Stomach smooth muscle (tissue), 2 donors: Measurements from ENCODE around the gene BNC2.

Experiments used
- H3K27ac ChIP-seq: one replicate; pipeline ENCODE4 v1.7.0; 2013; ENCODE audit warnings: mild to moderate bottlenecking, low read length, inconsistent platforms
- H3K27me3 ChIP-seq, 2 donors: one replicate each; pipeline ENCODE4 v1.7.0; 2013; ENCODE audit warnings: low read length in 2 of 2; ENCODE audit not compliant: insufficient read depth in 2 of 2, control insufficient read depth in 1 of 2
- H3K36me3 ChIP-seq, 2 donors: one replicate each; pipeline ENCODE4 v1.7.0; 2013; ENCODE audit warnings: low read length in 2 of 2; ENCODE audit not compliant: control insufficient read depth in 2 of 2, insufficient read depth in 2 of 2
- H3K4me1 ChIP-seq: one replicate; pipeline ENCODE4 v1.7.0; 2013; ENCODE audit warnings: low read length; ENCODE audit not compliant: control insufficient read depth, insufficient read depth
- H3K4me3 ChIP-seq, 2 donors: one replicate each; pipeline ENCODE4 v1.7.0; 2013; ENCODE audit warnings: low read length in 2 of 2
- H3K9ac ChIP-seq, 2 donors: one replicate each; pipeline ENCODE4 v1.7.0; 2013; ENCODE audit warnings: low read length in 2 of 2, mild to moderate bottlenecking in 1 of 2
- H3K9me3 ChIP-seq, 2 donors: one replicate each; pipeline ENCODE4 v1.7.0; 2013; ENCODE audit warnings: low read length in 2 of 2; ENCODE audit not compliant: control insufficient read depth in 2 of 2
- donor health status: healthy.
- donor health status: Pancreatic carcinoma.

Gene BNC2

GRCh38 chr9:16755467-16756160 lies 114.9 kb downstream of the BNC2 start:
- no peaks in the 10 kb centered on the region for H3K27me3 ChIP-seq
- H3K36me3 ChIP-seq, result no peaks in the 10 kb centered on the region
- H3K9ac ChIP-seq, result no peak overlapping the region
- no peak overlapping the region for H3K27ac ChIP-seq
- no peaks in the 10 kb centered on the region for H3K4me1 ChIP-seq
- no peak overlapping the region for H3K4me3 ChIP-seq
- H3K9me3 ChIP-seq, result no peaks in the 10 kb centered on the region

GRCh38 chr9:16754662-16755061 lies 115.8 kb downstream of the BNC2 start:
- H3K9me3 ChIP-seq, result no peaks in the 10 kb centered on the region
- no peaks in the 10 kb centered on the region for H3K36me3 ChIP-seq
- no peaks in the 10 kb centered on the region for H3K27me3 ChIP-seq
- H3K9ac ChIP-seq, result no peak overlapping the region
- H3K4me1 ChIP-seq, result no peaks in the 10 kb centered on the region
- H3K27ac ChIP-seq, result no peak overlapping the region
- no peak overlapping the region for H3K4me3 ChIP-seq

DNA sequence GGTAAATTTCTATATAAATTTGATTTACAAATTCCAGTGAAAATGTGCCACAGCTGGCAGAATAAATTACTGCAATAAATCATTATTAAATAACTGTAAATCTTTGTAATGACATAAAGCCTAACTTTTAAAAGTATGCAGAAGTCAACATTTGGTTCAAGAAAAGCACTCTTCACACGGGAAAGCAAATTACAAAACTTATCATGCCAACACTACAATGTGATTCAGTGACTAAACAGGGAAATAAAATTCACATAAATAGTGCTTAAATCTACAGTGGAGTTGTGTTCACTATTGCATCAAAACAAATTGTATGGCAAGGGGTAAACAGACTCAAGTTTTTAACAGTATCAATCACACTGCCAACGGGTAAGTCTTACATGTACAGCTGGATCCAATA lies 117.2 kb downstream of the BNC2 start:
- Histone ChIP-seq H3K4me1 (no peaks in the 10 kb centered on the region), H3K4me3 (no peak overlapping the region), H3K9me3 (no peaks in the 10 kb centered on the region), H3K9ac (no peak overlapping the region), H3K27me3 (no peaks in the 10 kb centered on the region), H3K36me3 (no peaks in the 10 kb centered on the region), H3K27ac (no peak overlapping the region)

GRCh38 chr9:16752601-16753000 lies 117.9 kb downstream of the BNC2 start:
- no peaks in the 10 kb centered on the region for H3K9me3 ChIP-seq
- no peaks in the 10 kb centered on the region for H3K27me3 ChIP-seq
- no peaks in the 10 kb centered on the region for H3K4me1 ChIP-seq
- no peaks in the 10 kb centered on the region for H3K36me3 ChIP-seq
- H3K9ac ChIP-seq, result no peak overlapping the region
- no peak overlapping the region for H3K4me3 ChIP-seq
- H3K27ac ChIP-seq, result no peak overlapping the region

- no peak overlapping the region for H3K27ac ChIP-seq
- no peak overlapping the region for H3K4me3 ChIP-seq
- no peak overlapping the region for H3K9ac ChIP-seq
- H3K4me1 ChIP-seq, result no peaks in the 10 kb centered on the region
- no peaks in the 10 kb centered on the region for H3K9me3 ChIP-seq
- no peaks in the 10 kb centered on the region for H3K27me3 ChIP-seq
- H3K36me3 ChIP-seq, result no peaks in the 10 kb centered on the region
Observed at GRCh38 chr9:16750553-16750952, 119.9 kb downstream of the BNC2 start.

DNA sequence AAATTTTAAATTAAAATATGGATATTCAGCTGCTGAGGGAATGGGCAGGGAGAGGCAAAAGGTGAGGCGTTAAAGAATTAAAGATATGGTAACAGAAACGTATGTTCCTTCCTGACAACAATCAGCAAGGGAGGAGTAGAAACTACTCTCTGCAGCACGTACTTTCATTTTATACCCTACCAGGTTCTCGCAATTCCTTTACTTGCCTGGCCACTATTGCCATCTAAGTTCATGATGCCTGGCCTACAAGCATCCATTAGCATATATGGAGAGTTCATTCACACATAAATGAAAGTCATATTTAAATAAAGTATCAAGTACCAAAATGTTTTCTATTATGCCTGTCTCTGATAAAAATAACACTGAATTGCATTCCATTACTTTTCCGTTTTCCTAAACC lies 125.1 kb downstream of the BNC2 start:
- Histone ChIP-seq H3K27ac (no peak overlapping the region), H3K4me3 (peak overlapping the region in 1 of 2 donors; percentile 35)

GRCh38 chr9:16744394-16744793 lies 126.1 kb downstream of the BNC2 start:
- Histone ChIP-seq H3K27ac (no peak overlapping the region), H3K27me3 (no peaks in the 10 kb centered on the region), H3K9ac (no peak overlapping the region), H3K4me1 (no peaks in the 10 kb centered on the region), H3K4me3 (no peak overlapping the region), H3K9me3 (no peaks in the 10 kb centered on the region), H3K36me3 (no peaks in the 10 kb centered on the region)

More for the DNA sequence above, 125.1 kb downstream of the BNC2 start:
- H3K9me3 ChIP-seq, result no peaks in the 10 kb centered on the region
- no peak overlapping the region for H3K9ac ChIP-seq
- no peaks in the 10 kb centered on the region for H3K4me1 ChIP-seq
- no peaks in the 10 kb centered on the region for H3K27me3 ChIP-seq
- no peaks in the 10 kb centered on the region for H3K36me3 ChIP-seq

- H3K27me3 ChIP-seq, result no peaks in the 10 kb centered on the region
- no peak overlapping the region for H3K4me3 ChIP-seq
- H3K27ac ChIP-seq, result no peak overlapping the region
- no peaks in the 10 kb centered on the region for H3K36me3 ChIP-seq
- H3K9me3 ChIP-seq, result no peaks in the 10 kb centered on the region
- no peak overlapping the region for H3K9ac ChIP-seq
- H3K4me1 ChIP-seq, result no peaks in the 10 kb centered on the region
Observed at GRCh38 chr9:16743375-16743774, 127.1 kb downstream of the BNC2 start.

DNA sequence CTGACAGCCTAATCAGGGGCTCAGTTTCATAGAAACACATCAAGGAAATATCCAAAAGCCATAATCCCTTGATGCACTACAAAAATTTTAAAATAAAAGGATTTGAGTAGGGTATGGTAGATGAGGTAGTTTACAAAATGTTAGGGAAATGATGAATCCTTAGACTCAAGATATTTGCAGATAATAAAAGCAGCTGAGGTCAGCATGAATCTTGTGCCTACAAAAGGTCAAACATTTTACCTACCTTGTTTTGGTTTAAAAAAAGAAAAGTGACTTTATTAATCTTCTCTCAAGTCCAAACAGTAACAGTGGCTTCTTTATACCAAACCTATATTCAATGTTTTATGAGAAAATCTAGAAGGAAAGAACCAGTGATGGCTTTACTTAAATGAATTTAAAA lies 135.5 kb downstream of the BNC2 start:
- H3K9ac ChIP-seq, result no peak overlapping the region
- H3K4me3 ChIP-seq, result no peak overlapping the region
- H3K27me3 ChIP-seq, result no peaks in the 10 kb centered on the region
- H3K9me3 ChIP-seq, result no peaks in the 10 kb centered on the region
- no peaks in the 10 kb centered on the region for H3K4me1 ChIP-seq
- H3K27ac ChIP-seq, result no peak overlapping the region
- H3K36me3 ChIP-seq, result no peaks in the 10 kb centered on the region

DNA sequence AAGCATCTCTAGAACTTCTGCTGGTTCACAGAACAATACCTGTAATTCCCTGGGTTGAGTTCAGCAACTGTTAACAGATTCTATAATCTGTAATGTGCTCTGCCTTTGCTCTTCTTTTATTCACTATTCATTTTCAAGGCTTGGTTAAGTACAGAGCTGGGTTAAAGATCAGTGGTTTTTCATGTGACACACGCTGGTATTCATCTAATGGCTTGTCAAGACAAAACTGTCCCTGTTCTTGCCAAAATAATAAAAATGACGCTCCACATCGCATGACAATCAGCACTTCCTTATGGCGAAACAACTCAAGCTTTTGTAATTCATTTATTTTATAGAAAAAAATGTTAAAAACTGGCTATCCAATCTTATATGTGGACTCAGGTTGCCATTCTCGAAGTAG lies 137.9 kb downstream of the BNC2 start:
- H3K27me3 ChIP-seq, result no peaks in the 10 kb centered on the region
- no peaks in the 10 kb centered on the region for H3K9me3 ChIP-seq
- no peaks in the 10 kb centered on the region for H3K36me3 ChIP-seq
- no peak overlapping the region for H3K9ac ChIP-seq
- no peak overlapping the region for H3K4me3 ChIP-seq
- H3K27ac ChIP-seq, result no peak overlapping the region
- H3K4me1 ChIP-seq, result no peaks in the 10 kb centered on the region

GRCh38 chr9:16730162-16730561 lies 140.3 kb downstream of the BNC2 start:
- H3K9me3 ChIP-seq, result no peaks in the 10 kb centered on the region
- H3K27me3 ChIP-seq, result no peaks in the 10 kb centered on the region
- H3K9ac ChIP-seq, result no peak overlapping the region
- no peak overlapping the region for H3K27ac ChIP-seq
- no peak overlapping the region for H3K4me3 ChIP-seq
- H3K4me1 ChIP-seq, result peaks cover 4% of the 10 kb centered on the region
- H3K36me3 ChIP-seq, result no peaks in the 10 kb centered on the region
